ENCODE measurements around the gene TCHH.

- TF ChIP-seq EZH2 (IDR thresholded peaks at IDR 0.05) (no peak), POLR2AphosphoS5 (IDR thresholded peaks at IDR 0.05; ENCODE audit: borderline replicate concordance, low read depth, low read length) (no peak)
Measured at GRCh38 chr1:152111515-152111968, 3.7 kb downstream of the TCHH start.

Measured in SK-N-MC (cell line).